ENCODE results near the gene VSTM4. TPM values are rescaled to one million over a fixed set of nuclear protein-coding genes. Genes with fewer than 3 reads are reported as not detected.

VSTM4 gene
- total RNA-seq, 1 donor from 2014 or later = 0.27 TPM

DNA sequence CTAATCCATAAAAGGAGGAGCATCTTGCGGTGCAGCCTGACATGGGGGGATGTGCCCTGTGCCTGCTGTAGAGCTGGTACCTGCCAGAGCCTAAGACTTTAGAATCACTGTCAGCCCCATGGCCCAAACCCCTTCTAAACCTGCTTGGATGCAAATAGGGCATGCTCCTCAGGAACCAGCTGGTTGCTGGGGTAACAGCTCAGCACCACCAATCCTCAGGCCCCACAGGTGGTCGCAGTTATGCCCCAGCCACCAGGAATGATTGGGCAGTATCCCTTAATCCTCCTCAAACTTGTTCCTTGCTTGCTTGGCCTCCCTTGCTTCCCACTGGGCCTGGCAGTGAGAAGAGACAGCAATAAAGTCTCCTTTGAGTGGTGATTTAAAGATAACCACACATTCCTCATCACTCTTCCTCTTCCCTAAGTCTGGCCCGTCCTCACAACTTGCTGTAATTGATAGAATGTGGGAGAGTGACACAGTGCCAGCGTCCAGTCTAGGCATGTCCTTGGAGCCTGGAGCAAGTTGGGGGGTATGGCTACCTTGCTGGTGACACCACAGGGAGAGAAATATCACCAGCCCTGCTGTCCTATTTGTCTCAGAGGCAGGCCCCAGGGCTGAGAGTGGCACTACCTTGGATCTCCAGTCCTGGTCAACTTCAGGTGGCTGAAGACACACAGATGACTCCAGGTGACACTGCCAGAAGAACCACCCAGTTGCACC lies 43.0 kb downstream of the VSTM4 start:
- intact Hi-C loops (cut with micrococcal nuclease) = no loop called here

DNA sequence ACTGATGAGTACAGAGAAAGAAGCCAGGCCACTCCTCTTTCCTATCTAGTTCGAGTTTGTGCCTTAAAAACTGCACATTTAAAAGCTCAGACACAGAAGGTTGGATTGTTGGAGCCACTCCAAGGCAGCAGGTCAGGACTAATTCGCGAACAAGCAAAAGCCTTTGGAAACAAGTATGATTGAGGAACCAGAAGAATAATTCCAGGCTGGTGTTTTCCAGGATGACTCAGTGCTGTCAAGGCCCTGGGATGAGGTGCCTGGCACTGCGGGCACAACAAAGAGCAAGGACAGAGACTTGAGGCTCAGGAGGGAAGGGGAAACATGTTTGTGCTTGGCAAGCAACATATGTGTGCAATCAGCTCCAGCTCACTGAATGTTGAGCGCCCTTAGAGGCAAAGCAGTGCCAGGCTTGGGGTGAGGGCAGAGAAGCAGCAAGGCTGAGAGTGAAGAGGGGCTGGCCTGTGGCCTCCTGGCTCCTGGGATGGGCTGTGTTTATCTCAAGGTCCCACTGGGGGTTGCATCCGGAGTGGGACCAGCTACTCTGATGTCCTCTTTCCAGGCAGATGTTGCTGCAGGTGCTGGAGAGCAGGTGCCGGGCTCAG lies 44.1 kb downstream of the VSTM4 start:
- intact Hi-C loops (cut with micrococcal nuclease) = no loop called here

DNA sequence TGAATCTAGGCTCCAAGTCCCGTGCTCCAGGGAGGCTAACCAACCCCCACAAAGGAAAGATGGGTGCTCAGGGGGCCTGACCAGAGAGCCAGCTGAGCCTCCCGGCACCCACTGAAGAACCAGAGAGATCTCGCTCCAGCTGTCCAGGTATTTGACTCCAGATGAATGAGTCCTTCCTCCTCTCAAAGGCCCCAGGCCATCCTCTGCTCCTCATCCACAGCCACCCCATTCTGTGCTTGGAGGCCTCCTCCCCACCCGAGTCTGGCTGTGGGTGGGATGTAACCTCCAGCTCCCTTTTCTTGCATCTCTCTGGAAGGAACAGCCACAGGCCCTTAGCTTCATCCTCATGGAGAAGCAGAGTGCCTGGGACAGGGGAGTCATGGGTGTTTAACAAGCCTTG lies 44.6 kb downstream of the VSTM4 start:
- intact Hi-C loops (cut with micrococcal nuclease) = no loop called here

DNA sequence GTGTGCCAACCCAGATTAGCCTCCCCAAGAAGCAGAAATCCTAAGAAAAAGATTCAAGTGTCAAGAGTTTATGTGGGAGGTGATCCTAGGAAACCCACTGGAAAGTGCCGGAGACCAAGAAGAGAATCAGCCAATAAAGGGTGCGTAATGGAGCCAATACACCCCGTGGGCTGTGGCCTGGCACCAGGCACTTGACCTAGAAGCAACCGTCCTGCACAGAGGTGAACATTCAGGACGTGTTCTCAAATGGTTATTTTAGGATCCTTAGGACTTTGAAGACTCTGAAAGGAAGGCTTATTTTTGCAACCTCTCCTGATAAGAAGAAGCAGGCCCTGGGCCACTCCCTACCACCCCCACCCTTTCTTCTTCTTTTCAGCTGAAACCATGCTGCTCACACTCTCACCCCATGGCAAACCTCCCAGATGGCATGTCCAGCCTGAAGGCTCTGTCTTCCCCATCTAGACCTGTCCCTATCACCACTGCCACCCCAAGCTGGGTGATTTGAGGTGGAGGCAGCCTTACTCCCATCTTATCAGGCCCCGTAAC lies 46.6 kb downstream of the VSTM4 start:
- intact Hi-C loops (cut with micrococcal nuclease) = no loop called here

DNA sequence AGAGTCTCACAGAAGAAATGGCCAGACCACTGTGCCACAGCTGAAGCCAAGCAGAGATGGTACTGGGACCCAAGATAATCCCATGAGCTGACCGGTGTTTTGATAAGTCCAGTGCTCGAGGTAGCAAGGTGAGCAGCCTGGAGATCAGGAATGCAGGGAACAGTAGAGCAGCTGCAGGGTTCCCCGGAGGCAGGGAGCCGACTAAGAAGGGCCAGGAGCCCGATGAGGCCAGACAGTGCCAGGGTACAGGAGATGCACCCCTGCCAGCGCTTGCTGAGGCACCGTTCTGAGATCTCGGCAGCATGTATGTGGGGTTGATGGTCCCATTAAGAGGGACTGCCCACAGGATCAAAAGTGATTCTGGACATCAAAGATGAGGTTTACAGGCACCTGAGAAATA lies 47.1 kb downstream of the VSTM4 start:
- intact Hi-C loops (cut with micrococcal nuclease) = no loop called here

DNA sequence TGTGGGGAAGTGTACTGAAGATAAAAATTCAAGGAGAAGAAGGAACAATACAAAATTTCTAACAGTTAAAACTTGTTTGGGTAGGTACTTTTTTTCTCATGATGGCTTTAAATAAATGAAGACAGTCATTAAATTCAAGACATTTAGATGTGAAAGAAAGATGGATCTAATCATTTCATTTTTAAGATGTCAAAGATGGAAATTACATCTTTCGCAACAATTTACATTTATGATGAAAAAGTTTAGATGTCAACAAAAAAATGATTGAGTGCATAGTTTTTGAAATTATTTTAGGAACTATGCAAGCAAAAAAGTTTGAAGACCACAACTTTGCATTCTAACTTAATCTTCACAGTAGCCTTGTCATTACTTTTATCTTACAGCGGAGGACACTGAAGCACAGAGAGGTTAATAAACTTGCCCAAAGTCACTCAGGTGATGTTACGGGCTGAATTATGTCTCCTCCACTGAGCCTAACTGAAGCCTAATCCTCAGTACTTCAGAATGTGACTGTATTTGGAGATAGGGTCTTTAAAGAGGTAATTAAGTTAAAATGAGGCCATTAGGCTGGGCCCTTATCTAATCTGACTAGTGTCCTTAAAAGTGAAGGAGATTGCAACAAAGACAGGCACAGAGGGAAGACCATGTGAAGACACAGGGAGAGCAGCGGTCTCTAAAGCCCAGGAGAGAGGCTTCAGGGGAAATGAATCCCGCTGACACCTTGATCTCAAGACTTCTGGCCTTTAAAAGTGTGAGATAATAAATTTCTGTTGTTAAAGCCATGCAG lies 48.2 kb downstream of the VSTM4 start:
- intact Hi-C loops (cut with micrococcal nuclease) = no loop called here

DNA sequence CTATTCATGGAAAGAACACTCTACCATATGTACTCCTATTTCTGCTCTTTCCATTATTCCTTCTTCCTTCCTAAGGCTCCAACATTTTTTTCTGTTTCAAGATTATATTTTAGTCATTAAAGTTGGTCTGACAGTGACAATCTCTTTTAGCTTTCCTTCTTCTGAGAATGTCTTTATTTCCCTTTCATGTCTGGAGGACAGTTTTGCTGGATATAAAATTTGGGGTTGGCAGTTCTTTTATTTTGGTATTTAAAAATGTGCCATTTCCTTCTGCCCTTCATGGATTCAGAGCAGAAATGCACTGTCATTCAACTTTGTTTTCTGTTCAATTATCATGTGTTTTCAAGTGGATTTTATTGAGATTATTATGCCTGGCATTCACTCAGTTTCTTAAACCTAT lies 53.1 kb downstream of the VSTM4 start:
- intact Hi-C loops (cut with micrococcal nuclease) = no loop called here

DNA sequence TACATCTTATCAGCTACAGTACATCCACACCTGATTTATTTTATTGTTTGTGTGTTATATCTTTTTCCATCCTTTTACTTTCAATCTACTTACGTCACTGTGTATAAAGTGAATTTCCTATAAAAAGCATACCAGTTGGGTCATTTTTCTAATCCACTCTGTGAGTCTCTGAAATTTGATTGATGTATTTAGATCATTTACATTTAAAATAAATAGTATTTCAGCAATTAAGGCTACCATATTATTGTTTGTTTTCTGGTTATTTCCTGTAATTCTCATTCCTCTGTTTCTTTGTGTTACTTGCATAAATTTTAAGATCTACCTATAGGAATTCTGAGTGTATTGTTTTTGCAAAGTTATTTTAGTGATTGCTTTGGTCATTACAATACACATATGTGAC lies 53.7 kb downstream of the VSTM4 start:
- intact Hi-C loops (cut with micrococcal nuclease) = no loop called here

DNA sequence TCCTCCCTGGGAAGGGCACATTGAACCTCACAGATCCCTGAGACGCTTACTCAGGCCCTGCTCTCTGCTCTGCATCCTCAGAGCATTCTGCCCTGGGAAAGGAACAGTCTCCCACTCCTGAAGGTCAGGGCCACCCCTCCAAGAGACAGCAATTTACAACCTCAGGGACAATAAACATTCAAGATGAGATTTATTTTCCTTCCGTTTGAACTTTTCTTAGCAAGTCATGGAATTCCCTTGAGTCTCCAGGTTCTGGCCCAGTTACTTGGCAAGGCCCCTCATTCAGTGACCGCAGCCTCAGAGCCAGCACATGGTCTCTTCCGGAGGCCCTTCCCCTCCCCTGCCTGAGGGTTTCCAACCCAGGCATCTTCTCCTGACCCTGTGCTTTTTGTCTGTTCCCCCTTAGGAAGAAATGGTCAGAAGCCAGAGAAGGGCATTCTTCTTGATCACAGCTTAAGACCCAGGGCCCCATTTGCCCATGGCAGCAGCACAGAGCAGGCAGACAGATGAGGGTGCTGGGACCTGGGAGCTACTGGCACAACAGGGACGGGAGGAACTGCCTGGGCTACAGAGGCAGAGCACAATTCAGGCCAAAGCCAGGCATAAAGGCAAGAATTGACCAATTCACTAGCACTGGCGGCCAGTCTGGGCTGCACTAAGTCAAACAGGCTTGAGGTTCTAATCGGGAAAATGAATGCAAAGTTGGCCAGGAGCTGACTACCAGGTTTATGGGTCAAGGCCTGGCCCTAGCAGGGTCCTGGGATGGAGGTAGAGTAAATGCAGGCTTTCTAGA lies 56.7 kb downstream of the VSTM4 start:
- intact Hi-C loops (cut with micrococcal nuclease) = no loop called here

DNA sequence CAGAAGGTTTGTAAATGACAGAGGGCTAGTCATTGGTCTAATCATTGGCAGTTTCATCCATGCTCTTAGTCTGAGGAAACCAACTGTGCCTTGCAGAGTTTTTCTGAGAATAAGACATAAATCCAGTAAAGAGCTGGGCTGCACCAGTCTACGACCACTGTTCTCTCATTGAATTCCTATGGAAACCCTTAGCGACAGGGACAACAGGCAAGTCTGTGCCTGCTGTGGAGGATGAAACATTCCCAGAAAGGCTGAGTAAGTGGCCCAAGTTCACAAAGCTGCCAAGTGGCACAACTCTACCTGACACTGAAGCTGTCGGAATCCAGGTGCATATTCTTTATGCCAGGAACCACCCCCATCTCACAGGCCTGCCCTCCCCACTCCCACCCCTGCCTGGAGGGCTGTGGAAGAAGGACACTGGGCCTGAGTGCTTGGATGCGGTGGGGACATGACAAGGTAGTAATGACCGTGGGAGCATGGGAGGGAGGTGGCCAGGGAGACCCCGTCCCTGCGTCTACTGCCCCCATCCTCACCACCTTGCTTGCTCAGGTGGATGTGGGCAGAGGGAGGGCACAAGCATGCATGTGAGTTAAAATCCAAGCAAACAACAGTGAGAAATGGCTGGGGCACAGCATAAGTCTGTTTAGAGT lies 58.0 kb downstream of the VSTM4 start:
- intact Hi-C loops (cut with micrococcal nuclease) = no loop called here

DNA sequence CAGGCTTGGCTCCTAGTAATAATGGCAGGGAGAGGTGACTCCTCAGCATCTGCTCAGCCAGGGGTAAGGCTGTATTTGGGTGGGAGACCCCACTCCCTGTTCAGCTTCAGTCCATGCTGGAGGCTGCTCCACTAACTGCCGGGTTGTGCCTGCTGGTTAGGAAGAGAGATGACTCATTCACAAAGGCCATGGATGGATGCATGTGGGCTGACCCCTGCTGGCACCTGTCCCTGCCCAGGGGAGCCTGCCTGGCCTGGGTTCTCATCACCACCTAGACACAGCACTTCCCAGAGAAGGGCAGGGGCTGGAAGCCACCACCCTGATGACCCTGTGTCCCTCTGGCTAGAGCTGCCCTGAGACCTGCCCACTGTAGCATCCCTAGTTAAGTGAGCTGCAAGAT lies 59.0 kb downstream of the VSTM4 start:
- intact Hi-C loops (cut with micrococcal nuclease) = no loop called here

DNA sequence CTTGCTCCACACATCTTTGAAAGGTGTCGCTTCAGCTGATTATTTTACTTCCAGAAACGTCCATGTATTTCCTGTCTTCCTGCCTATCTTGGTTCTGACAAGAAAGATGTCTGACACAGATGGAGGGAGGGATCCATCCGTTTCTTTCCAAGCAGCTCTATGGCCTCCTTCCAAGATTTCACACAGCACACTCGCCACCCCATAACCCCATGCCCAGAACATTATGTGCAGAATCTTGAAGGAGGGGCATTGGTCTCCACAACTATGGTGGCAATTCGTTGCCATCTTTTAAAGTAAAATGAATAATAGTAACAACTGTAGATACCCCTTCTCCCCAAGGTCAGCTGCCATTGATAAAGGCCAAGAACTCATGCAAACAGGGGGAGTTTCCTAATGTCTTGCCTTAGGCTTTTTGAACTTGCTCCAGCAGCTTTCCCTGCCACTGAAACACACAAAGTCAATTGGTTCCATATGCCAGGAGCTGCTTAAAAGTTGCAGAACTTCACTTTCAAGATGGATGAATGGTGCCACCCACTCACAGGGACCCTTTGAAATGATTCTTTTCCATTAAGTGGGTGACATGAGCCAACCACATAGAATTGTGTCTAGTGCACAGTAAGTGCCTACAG lies 60.0 kb downstream of the VSTM4 start:
- intact Hi-C loops (cut with micrococcal nuclease) = no loop called here

DNA sequence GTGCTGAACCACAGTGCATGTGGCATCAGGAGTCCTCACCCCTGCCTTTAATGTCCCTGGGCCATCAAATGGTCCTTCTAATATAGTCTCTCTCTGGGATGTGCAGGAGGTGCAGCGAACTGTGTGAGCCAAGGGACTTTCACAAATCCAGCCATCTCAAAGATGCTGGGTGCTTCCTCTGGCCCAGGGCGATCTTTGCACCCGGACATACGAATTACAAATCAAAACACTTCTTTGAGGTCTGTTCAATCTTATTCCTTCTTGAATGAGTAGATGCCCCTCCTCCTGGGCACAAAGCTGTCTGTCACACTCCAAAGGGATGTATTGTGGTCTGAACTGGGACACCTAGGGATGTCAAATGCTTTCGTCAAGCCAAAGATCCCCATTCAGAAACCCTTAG lies 60.6 kb downstream of the VSTM4 start:
- intact Hi-C loops (cut with micrococcal nuclease) = no loop called here

DNA sequence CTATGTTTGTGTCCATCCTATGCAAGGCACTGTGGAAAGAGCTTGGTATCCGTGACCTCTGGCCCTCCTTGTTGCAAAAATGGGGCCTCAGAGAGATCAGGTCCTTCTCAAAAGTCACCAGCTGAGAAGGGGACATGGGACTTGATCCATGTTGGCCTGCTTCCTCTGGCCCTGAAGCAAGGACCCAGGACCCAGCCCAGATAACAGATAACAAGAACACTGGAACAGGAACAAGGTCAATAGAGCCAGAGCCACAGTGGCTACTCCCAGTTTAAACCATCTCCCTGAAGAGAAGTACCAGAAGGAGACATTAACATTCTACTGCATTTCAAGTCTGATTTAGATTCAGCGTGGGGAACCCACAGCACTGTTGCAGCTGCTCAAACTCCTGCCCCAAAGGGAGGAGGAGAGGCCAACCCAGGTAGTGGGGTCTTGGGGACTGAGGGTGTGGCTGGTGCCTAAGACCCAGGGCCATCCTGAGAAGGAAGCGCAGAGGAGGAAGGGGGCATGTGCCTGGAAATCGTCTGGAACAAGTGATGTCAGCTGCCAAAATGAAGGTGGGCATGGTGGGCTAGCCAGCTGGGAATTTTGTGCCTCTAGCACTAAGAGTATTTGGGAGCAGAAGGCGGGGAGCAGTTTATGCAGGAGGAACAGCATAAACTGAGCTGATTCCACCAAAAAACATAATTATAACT lies 61.2 kb downstream of the VSTM4 start:
- intact Hi-C loops (cut with micrococcal nuclease) = no loop called here

DNA sequence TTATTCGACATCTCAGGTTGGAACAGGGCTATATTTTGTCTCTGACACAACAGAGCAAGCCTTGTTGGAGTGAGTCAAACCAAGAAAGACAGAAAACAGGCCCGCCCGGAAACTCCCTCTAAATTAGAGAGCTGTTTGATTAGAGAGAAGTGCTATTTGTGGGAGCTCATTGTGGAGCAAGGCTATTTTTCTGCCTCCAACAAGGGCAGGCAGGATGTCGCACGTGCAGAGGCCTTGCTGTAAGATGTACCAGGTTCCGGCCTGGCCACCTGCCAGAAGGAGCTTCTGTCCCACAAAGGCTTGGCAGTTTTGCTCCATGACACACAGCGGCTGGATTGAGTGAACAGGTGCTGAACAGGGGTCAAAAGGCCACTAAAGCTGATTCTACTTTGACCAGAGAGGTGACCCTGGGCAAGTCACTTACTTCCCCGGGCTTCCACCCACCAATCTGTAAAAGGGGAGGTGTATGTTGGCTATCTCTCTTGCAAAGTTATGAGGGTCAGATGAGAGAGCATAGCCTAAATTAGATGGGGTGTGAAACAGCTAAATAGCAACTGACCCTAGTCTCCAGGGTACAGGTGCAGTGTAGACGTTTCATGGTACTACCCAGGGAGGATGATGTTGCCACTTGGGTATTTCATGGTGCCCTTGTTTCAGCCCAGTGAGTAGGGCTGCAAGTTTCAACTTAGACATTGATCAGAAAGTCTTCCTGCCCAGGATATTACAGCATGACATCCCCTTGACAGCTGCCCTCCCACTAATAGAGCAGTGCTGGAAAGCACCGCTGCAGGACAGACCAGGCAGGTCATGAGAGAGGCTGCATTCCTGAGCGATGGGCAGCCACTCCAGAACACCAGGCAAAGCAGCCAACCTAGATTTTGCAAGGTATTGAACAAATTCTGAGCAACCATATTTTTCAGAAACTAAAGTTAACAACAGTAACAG lies 62.0 kb downstream of the VSTM4 start:
- intact Hi-C loops (cut with micrococcal nuclease) = no loop called here

DNA sequence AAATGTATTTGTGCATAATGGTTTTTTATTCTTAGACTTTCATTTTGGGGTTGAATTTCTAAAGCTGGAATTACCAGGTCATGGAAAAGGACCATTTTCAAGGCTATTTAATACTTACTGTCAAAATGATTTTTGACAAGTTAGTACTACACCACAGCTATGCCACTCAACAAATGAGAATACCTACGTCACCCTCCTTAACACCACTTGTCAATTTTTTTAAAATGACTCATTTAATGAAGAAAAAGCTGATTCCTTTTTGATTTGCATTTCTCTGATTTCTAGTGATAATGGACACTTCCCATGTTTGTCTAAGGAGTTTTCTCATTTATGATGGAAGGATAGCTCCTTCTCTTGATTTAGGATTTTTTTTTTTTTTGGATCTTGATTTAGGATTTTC lies 63.3 kb downstream of the VSTM4 start:
- intact Hi-C loops (cut with micrococcal nuclease) = no loop called here

DNA sequence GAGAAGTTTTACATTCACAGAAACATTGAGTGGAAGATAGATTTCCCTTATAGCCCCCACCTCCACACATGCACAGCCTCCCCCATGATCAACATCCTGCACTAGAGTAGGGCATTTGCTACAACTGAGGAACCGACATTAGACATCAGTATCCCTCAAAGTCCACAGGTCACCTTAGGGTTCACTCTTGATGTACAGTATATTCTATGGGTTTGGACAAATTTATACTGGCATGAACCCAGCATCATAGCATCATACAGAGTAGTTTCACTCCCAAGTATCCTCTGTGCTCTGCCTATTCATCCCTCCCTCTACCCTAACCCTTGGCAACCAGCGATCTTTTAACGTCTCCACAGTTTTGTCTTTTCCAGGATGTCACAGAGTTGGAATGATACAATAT lies 64.4 kb downstream of the VSTM4 start:
- intact Hi-C loops (cut with micrococcal nuclease) = no loop called here

DNA sequence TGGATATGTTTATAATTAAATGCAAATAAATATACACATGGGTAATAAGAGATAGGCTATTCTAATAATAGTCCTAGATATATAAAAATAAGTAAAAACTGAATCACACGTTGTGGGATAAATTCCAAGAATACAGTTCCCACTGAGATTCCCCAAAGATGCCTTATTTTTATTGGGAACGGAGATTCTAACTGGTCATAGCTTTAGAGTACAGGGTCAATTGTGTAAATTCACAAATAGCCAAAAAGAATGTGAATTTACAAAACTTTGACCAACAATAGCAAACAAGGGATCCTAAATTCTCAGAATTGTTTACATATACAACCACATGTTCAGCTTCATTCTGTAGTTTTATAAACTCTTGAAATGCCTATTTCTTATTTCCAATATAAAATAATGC lies 65.0 kb downstream of the VSTM4 start:
- intact Hi-C loops (cut with micrococcal nuclease) = no loop called here

DNA sequence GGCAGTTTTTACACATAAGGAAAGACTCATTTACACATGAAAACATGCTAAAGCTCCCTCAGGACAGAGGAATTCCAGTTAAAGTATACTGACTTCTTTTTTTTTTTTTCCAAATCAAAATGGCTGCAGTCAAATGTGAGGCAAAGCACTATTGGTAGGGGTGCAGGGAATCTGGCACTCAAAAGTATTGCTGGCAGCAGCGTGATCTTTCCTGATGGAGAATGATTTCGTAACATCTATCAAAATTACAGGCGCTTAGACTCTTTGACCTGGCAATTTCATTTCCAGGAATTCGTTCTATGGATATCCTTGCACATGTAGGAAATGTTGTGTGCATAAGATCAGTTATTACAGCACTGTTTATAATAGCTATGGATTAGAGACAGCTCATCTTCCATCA lies 65.7 kb downstream of the VSTM4 start:
- intact Hi-C loops (cut with micrococcal nuclease) = no loop called here

All from T-helper 2 cell treated with Interferon-gamma antibody and Interleukin-4, amounts not matched to agents 100 ng/mL and 5 ng/mL, for 36 hours (primary cell).